Osteocyte (in vitro differentiated cells): ENCODE data around the gene CHPT1. TPM values are rescaled to one million over a fixed set of nuclear protein-coding genes. Genes with fewer than 3 reads are reported as not detected.
A peak's percentile ranks its signal among the peaks of the same experiment; 100 is the strongest.

ENCODE experiments used
- DNase-seq: peaks from one replicate; pipeline ENCODE4 v3.0.0; 2021; ENCODE audit warnings: mixed read lengths; ENCODE audit not compliant: unreplicated experiment; ENCODE audit errors: extremely low spot score
- H3K27ac Mint-ChIP-seq: one replicate; pipeline ENCODE4 v1.8.0; 2021; ENCODE audit warnings: mild to moderate bottlenecking, mixed read lengths; ENCODE audit not compliant: unreplicated experiment
- H3K27me3 Mint-ChIP-seq: one replicate; pipeline ENCODE4 v1.8.0; 2021; ENCODE audit warnings: mixed read lengths; ENCODE audit not compliant: unreplicated experiment
- H3K36me3 Mint-ChIP-seq: one replicate; pipeline ENCODE4 v1.8.0; 2021; ENCODE audit warnings: mixed read lengths; ENCODE audit not compliant: unreplicated experiment
- H3K4me1 Mint-ChIP-seq: one replicate; pipeline ENCODE4 v1.8.0; 2021; ENCODE audit warnings: mixed read lengths; ENCODE audit not compliant: unreplicated experiment
- H3K4me3 Mint-ChIP-seq: one replicate; pipeline ENCODE4 v1.8.0; 2021; ENCODE audit warnings: mild to moderate bottlenecking, moderate library complexity, mixed read lengths; ENCODE audit not compliant: unreplicated experiment
- H3K9me3 Mint-ChIP-seq: one replicate; pipeline ENCODE4 v1.8.0; 2021; ENCODE audit warnings: mixed read lengths; ENCODE audit not compliant: unreplicated experiment
- total RNA-seq: library from RNA; stranded (reverse); gene quantifications from 2 replicates; pipeline ENCODE4 v1.2.1, GENCODE V29; 2021
- TF ChIP-seq, protein P1 (sequence below): fragments of 200-600 bp; sonication (generic); IDR thresholded peaks from 2 replicates; pipeline ENCODE4 v1.5.0; 2021; ENCODE audit warnings: antibody characterized with exemption, mild to moderate bottlenecking, moderate library complexity

Gene CHPT1
- total RNA-seq, 1 donor from 2014 or later: 26.7 TPM

DNA sequence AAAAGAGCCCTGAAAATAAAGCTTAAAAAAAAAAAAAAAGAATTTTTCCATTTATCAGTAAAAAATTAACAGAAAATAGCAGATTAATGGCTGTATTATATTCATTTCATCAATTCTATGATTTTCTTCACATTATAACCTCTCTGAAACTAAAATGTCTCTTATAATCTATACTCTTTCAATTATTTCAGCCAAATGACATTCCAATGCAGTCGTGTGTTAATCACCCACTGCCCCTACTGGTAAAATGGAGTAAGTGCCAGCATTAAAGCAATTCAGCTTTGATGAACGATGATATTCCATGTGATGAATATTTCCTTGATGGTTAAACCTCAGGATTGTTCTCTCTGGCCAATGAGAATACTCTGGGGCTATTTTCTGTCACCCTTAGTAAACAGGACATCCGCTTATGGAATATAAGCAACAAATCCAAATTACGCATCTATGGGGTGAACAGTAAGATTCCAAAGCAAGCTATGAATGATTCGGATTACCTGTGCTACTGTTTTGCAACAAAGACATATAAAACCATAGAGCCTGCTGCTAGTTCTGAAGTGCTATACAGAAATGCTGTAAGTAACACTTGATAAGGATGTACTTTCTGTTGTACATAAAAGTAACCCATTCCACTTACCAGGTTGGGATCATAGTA, 62.1 kb downstream of the CHPT1 start:
- no peak overlapping the region for H3K4me3 Mint-ChIP-seq
- no peaks in the 10 kb centered on the region for H3K4me1 Mint-ChIP-seq
- TF ChIP-seq, protein P1, sequence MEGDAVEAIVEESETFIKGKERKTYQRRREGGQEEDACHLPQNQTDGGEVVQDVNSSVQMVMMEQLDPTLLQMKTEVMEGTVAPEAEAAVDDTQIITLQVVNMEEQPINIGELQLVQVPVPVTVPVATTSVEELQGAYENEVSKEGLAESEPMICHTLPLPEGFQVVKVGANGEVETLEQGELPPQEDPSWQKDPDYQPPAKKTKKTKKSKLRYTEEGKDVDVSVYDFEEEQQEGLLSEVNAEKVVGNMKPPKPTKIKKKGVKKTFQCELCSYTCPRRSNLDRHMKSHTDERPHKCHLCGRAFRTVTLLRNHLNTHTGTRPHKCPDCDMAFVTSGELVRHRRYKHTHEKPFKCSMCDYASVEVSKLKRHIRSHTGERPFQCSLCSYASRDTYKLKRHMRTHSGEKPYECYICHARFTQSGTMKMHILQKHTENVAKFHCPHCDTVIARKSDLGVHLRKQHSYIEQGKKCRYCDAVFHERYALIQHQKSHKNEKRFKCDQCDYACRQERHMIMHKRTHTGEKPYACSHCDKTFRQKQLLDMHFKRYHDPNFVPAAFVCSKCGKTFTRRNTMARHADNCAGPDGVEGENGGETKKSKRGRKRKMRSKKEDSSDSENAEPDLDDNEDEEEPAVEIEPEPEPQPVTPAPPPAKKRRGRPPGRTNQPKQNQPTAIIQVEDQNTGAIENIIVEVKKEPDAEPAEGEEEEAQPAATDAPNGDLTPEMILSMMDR: peak; percentile 72
- H3K36me3 Mint-ChIP-seq: peaks cover 18% of the 10 kb centered on the region
- H3K9me3 Mint-ChIP-seq: no peaks in the 10 kb centered on the region
- H3K27ac Mint-ChIP-seq: no peak overlapping the region
- no peak for DNase-seq
- H3K27me3 Mint-ChIP-seq: no peaks in the 10 kb centered on the region

DNA sequence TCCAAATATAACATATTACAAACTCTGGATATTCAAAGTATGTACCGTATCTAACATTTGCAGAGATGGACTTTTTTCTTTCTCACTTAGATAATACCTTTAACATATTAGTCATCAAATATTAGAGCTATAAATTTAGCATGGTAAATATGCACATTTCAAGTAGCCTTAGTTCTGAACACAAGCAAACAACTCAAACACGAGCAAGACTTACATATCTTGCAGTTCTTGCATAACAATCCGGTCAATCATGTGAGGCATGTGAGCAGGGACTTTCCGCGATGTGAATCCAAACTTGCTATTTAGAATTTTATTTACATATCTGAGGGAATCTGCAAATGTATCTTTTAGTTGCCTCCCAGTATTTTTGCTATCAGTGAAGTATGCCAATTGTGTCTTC, 63.9 kb downstream of the CHPT1 start:
- Mint-ChIP-seq H3K9me3 (no peaks in the 10 kb centered on the region), H3K4me1 (no peaks in the 10 kb centered on the region), H3K27me3 (no peaks in the 10 kb centered on the region), H3K27ac (no peak overlapping the region), H3K4me3 (no peak overlapping the region), H3K36me3 (peaks cover 13% of the 10 kb centered on the region)
- no peak for DNase-seq
- TF ChIP-seq, protein P1: no peak

DNA sequence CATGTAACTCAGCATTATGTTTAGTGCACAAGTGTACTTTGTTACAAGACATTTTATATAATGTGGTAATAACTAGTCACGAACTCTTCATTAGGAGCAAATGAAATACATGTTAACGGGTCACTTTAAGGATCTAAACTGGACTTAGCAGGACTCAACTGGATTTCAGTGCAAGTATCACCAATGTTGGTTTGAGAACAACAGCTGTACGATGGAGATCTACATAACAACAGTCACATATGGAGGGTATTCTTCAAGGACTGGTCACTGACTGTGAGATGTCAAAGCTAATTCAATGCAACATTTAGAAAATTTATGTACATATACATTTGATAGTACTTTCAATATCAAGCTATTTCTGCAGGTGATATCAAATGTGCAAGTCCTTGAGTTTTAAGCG, 64.3 kb downstream of the CHPT1 start:
- Mint-ChIP-seq H3K4me1 (no peaks in the 10 kb centered on the region), H3K27ac (no peak overlapping the region), H3K4me3 (no peak overlapping the region), H3K9me3 (no peaks in the 10 kb centered on the region), H3K36me3 (peaks cover 11% of the 10 kb centered on the region), H3K27me3 (no peaks in the 10 kb centered on the region)
- no peak for DNase-seq
- TF ChIP-seq, protein P1: no peak

DNA sequence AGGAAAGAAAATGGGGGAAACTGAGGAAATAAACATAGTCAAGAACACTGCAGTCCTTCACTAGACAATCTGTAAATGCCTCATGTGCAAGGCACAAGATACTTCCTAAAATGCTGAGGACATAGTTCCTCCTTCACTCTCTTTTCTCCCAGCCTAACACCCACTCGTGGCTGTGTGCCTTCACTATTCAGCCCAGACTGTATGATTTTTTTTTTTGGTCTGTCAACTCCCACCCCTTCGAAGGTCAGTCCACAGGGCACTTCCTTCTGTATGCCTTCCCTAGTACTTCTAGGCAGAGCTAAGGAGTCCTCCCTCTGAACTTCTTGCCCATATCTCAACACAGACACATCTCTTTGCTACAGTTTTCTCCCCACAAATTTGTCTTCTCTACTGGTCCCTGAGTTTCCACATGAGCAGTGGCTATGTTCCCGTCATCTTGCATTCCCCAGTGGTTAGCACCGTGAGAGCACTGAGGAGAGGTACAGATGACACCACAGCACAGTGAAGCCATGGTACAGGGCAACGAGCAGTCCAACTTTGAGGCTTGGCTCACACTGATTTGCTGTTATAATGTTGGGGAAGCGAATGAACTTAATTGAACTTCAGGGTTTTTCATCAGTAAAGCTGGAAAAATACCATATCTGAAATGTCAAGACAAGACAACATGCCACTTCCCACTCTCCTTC, 65.9 kb downstream of the CHPT1 start:
- H3K36me3 Mint-ChIP-seq: peaks cover 9% of the 10 kb centered on the region
- DNase-seq: no peak
- H3K27ac Mint-ChIP-seq: no peak overlapping the region
- no peaks in the 10 kb centered on the region for H3K27me3 Mint-ChIP-seq
- TF ChIP-seq, protein P1: no peak
- H3K4me3 Mint-ChIP-seq: no peak overlapping the region
- H3K9me3 Mint-ChIP-seq: no peaks in the 10 kb centered on the region
- no peaks in the 10 kb centered on the region for H3K4me1 Mint-ChIP-seq

DNA sequence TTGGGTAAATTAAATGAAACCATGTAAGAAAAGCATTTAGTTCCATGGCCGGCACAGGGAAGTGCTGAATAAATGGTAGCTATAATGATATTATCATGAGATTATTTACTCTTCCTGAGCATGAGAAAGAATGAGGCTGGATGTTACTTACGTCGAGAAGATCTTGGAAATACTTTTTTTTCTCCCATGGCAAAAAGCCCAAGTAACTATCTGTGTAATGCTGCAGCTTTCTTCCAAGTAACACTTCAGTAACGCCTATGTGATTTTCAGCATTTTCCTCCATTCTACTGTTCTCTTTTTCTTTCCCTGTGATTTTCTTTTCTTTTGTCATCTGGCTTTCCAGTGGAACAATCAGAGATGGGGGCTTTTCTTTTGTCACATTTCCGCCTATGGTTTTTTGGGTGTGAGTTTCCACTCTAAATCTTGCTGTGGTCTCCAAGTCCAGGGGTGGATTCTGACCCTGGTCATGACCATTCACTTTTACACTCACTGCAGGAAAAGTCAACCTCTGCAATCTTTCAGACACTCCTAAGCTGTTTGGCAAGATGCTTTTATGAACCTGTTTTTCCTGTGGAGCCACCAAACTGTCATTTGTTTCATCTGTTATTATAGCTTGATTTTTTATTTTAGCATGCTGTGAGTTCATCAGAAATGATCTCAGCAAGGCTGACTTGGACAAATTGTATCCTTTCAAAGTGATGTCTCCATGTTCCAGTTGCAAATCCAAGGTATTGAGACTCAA, 66.8 kb downstream of the CHPT1 start:
- no peaks in the 10 kb centered on the region for H3K27me3 Mint-ChIP-seq
- no peaks in the 10 kb centered on the region for H3K9me3 Mint-ChIP-seq
- H3K36me3 Mint-ChIP-seq: peaks cover 8% of the 10 kb centered on the region
- no peak for DNase-seq
- H3K4me3 Mint-ChIP-seq: no peak overlapping the region
- no peak overlapping the region for H3K27ac Mint-ChIP-seq
- TF ChIP-seq, protein P1: no peak
- H3K4me1 Mint-ChIP-seq: no peaks in the 10 kb centered on the region
